ENCODE results near the gene PTPRH.

DNA sequence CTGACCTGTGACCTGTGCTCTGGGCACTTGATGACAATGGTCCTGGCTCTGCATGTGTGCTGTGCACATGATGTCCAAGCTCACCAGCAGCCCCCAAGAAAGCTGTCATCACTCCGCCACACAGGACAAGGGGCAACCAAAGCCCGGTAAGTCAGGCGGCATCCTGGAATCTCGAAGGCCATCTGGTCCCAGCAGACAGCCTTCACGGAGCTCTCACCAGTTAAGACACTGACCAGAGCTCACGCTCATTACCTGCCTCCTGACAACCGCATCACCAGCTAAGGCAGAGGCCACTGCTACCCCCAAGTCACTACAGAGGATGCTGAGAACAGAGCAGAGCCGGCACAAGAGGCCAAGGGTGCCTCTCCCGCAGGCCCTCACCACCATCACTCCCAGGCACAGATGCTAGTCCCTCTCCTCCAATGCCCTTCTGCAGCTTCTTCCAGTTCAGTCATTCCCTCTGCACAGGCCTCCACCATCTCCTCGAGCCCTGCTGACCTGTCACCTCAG lies 38.9 kb upstream of the PTPRH start:
- TF ChIP-seq CTCF (conservative IDR thresholded peaks at IDR 0.05; ENCODE audit: low read length) (no peak), EZH2phosphoT487 (IDR thresholded peaks at IDR 0.05; ENCODE audit: borderline replicate concordance, low read depth, low read length) (no peak)
